ENCODE results near the gene CCT8. TPM values are rescaled to one million over a fixed set of nuclear protein-coding genes. Genes with fewer than 3 reads are reported as not detected.

The CCT8 gene
- total and polyA plus RNA-seq, 9 of the 15 experiments (the other 6 are each of a cell fraction or from before 2014, with no cell fraction given), result 451 to 1,153 (median 677) TPM

DNA sequence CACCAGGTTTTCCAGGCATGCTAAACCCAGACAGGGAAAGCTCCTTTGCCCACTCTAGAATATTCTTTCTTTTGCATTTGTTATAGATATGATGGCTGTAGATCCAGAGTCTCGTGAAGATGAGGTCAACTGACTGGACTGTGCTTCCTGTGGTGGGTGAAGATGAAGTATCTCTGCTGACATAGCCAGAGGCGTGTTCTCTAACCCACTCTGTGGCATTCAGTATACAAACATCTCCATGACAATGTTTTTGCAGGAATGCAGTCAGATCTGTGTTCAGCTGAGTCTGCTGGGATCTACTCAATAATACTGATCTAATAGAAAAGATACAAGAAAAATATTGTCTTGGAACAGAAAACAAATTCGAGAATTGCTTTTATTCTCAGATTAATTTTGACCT, 65.6 kb downstream of the CCT8 start:
- FAIRE-seq, result no peak
- TF ChIP-seq ZFX (CRISPR knock-in tag; IDR thresholded peaks at IDR 0.05), result 0 out of 2 replicates have a peak, but pooled peaks have one; percentile 1
- TF ChIP-seq, protein P1, sequence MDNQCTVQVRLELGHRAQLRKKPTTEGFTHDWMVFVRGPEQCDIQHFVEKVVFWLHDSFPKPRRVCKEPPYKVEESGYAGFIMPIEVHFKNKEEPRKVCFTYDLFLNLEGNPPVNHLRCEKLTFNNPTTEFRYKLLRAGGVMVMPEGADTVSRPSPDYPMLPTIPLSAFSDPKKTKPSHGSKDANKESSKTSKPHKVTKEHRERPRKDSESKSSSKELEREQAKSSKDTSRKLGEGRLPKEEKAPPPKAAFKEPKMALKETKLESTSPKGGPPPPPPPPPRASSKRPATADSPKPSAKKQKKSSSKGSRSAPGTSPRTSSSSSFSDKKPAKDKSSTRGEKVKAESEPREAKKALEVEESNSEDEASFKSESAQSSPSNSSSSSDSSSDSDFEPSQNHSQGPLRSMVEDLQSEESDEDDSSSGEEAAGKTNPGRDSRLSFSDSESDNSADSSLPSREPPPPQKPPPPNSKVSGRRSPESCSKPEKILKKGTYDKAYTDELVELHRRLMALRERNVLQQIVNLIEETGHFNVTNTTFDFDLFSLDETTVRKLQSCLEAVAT (IDR thresholded peaks at IDR 0.05), result no peak
- no peak for TF ChIP-seq GATAD2A (IDR thresholded peaks at IDR 0.05)
- no peak for TF ChIP-seq EWSR1 (IDR thresholded peaks at IDR 0.05; ENCODE audit: borderline replicate concordance, low read depth, partially characterized antibody)
- no peak for TF ChIP-seq ZFP36 (IDR thresholded peaks at IDR 0.05; ENCODE audit: low read depth, low read length, partially characterized antibody)
- no peak for TF ChIP-seq NFE2 (IDR thresholded peaks at IDR 0.05; ENCODE audit: low read depth)
- Histone ChIP-seq H3K4me3 (no peak overlapping the region), H3K9ac (ENCODE audit: insufficient read depth in 1 of 2, low read depth in 2 of 2, low read length in 2 of 2) (no peak overlapping the region), H3K4me1 (replicated peaks in 1 of 2; ENCODE audit: control insufficient read depth in 2 of 2, insufficient read depth in 2 of 2, low read length in 2 of 2) (peaks cover 6 to 13% of the 10 kb centered on the region in 2 experiments; a peak in 3 of 5 replicates), H4K20me1 (replicated peaks; ENCODE audit: control insufficient read depth, insufficient read depth, low read length) (no peaks in the 10 kb centered on the region), H3K27ac (ENCODE audit: extremely low read depth, low read depth, low read length) (no peak overlapping the region), H3K79me2 (ENCODE audit: control insufficient read depth, insufficient read depth, low read length) (peaks cover 9% of the 10 kb centered on the region; the same call in 2 of the 3 replicates), H3K9me3 (replicated peaks; ENCODE audit: control insufficient read depth, insufficient read depth, low read depth, low read length) (no peaks in the 10 kb centered on the region), H3K9me1 (ENCODE audit: control insufficient read depth, insufficient read depth, low read length) (no peaks in the 10 kb centered on the region), H2AFZ (ENCODE audit: low read depth, low read length) (no peak overlapping the region), H3K27me3 (ENCODE audit: control insufficient read depth in 2 of 2, insufficient read depth in 2 of 2, low read length in 2 of 2) (no peaks in the 10 kb centered on the region), H3K36me3 (ENCODE audit: control insufficient read depth, insufficient read depth, low read length) (peaks cover 11% of the 10 kb centered on the region; the same call in 1 of the 3 replicates), H3K4me2 (ENCODE audit: insufficient read depth, low read length) (no peak overlapping the region)
- no peak for ATAC-seq
- 48% methylated on average over 3 of the region's 3 CpGs for WGBS (ENCODE audit: insufficient coverage, low coverage, missing lambda C conversion rate)
- intact Hi-C loops (cut with micrococcal nuclease) (no loop called here), in situ Hi-C loops (cut with MboI) (no loop called here)
- BruUV-seq (replicated peaks), result no TSS peak
- CTCF ChIA-PET (ENCODE audit: low intra/inter-chr PET ratio), result no interaction called here
- POLR2A ChIA-PET, result interaction anchor here (1.1 to 1.7 kb wide), 4 partner anchors 10 to 65 kb away, joined by 4 read pairs; partner anchors contain the start of genes RWDD2B and USP16
- no peak for DNase-seq (ENCODE audit: extremely low read depth in 1 of 4, low spot score in 3 of 4)

All from K562 (cell line).